Renal cortical epithelial cell (primary cell): ENCODE data around the gene RAPGEF6. TPM values are rescaled to one million over a fixed set of nuclear protein-coding genes. Genes with fewer than 3 reads are reported as not detected.

ENCODE experiments used
- DNase-seq: peaks from one replicate; pipeline ENCODE4 v3.0.0-alpha.2; 2011; ENCODE audit warnings: low read depth
- total RNA-seq: library from RNA; depleted of rRNA; stranded (reverse); fragments of >200 nt; gene quantifications from 2 replicates; pipeline ENCODE4 v1.2.3, GENCODE V29; 2014

RAPGEF6 gene
- total RNA-seq, 1 donor from 2014 or later = 27.8 TPM

DNA sequence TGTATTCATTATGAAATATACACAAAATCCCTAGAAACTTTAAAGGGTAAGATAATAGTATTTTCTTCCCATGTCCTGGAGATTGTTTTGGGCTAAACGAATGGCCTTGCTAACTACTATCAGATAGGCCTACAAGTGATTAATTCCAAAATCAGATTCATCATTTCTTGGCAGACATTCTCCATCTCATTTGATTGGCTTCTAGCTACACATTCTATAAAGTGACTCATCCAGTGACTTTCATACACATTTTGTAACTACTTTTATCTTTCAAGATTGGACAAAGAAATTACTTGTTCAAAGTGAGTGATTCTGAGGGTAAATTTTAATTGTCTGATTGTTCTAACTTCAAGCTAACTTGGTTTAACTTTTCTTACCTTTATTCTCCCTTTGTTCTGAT, 93.3 kb downstream of the RAPGEF6 start:
- no peak for DNase-seq

DNA sequence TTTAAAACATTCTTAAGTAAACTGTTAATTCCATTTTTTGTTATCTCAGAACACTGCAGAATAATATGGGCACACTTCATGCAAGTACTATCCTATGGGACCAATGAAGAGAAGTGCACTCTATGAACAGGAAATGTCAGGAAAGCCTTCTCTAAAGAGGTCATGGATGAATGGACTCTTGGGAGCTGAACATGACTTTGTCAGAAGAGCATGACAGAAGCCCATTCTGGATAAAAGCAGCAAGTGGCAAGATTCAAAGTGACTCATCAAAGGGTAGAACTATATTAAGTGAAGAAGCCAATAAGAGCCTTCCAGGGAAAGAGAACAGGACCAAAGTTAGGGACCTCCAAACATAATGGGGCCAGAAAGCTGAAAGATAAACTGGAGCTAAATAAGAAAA, 94.0 kb downstream of the RAPGEF6 start:
- peak; percentile 85 for DNase-seq

DNA sequence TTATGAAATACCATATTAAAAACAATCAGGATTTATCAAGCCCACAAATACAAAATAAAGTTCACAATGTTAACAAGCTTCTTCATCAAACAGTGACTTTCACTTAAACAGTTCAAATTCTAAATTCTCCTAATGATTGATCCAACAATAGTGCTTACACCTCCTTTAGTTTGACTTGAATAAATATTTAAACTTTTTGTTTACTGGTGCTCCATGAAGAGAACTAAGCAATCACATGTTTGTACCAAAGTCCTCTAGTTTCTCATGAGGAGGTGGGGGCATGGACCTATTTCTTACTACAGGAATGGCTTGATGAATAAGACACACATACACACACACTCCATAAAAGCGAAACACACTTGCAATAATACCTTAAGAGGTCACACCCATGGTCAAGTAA, 95.8 kb downstream of the RAPGEF6 start:
- no peak for DNase-seq

DNA sequence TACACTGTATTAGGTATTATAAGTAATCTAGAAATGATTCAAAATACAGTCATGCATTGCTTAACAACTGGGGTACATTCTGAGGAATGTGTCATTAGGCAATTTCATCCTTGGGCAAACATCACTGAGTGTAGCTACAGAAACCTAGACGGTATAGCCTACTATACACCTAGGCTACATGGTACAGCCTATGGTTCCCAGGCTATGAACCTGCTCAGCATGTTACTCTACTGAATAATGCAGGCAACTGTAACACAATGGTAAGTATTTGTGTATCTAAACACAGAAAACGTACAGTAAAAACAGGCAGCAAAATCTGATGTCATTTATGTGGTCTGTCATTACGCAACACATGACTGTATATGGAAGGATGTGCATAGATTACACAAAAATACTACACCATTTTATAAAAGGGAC, 96.8 kb downstream of the RAPGEF6 start:
- peak; percentile 70 for DNase-seq

DNA sequence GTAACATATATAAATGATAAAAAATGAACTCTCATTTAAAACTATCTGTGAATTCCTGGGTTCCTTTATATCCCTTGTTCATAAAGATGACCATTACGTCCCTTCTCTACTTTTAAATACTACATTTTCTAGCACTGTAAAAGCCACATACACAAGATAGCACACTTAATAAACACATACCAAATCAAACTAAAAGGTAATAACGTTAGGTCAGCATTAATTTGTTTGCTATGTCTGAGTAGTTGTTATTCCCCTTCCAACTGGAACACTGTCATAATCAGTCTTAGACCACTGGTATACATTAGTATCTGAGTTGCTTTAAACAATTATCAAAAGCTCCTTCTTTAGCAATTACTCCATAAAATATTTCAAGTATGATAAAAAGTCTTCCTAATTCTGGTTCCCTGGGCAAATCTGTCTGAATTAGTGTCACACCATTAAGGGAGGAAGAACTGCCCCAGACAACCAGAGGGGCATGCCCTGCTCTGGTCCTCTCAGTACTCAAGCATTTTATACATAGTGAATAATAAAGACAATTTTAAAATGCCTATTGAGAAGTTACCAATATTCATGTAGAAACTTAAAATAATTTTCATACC, 98.1 kb downstream of the RAPGEF6 start:
- no peak for DNase-seq

DNA sequence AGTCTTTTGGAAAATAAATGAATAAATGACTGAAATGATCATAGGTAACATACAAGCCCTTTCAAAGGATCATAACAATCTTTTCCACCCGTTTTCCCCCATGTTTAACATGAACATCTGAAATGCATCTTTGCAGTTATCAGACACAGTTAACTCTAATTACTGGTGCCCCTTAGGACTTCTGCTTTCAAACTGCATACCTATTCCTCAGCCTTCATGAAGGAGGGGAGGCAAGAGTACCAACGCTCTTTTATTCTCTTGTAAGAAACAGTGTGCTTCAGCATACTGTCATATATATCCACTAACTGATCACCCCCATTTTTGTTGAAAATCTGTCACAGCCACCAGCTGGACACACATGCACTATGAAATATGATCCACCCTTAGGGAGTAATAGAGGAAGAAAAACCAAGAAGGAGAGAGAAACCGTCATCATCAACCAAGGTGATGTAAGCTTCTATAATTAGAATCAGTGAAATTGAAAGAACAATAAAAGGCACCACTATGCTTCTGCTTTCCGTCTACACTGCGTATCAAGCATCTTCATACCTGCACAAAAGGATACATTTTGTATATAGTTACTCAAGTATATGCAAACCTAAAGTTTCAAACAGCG, 98.7 kb downstream of the RAPGEF6 start:
- no peak for DNase-seq

DNA sequence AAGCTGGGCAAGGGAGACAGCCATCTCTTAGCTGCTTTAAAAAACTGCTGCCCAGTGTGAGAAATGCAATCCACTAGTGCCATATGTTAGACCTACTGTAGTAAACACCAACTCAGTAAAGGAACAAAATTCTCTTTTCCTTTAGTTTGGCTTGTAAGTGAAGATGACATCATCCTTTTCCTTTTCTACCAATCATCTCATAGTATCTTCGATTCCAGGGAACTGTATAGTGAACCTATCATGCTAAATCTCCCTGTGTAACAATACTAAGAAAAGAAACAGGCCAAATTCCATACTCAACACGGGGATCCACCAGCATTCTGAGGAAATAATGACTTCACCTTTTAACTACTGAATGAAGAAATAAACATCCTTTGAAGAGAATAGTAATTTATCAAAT, 100.1 kb downstream of the RAPGEF6 start:
- no peak for DNase-seq

DNA sequence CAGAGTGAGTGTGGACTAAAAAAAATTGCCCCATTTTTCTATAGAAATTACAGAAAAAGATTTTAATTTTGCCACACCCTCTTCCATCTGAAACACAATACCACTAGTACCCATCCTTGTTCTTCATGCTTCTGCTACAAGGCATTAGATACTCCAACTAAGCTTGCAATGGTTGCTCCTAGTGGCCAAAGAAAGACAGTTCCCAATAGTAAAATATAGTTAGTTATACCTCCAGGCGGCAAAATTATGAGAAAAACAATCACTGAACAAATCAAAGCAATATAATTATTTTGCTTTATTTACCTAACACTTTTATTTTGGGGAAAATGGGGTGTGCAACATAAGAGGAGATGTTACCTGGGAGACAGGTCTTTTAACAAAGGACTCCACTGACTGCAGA, 101.2 kb downstream of the RAPGEF6 start:
- DNase-seq = no peak

DNA sequence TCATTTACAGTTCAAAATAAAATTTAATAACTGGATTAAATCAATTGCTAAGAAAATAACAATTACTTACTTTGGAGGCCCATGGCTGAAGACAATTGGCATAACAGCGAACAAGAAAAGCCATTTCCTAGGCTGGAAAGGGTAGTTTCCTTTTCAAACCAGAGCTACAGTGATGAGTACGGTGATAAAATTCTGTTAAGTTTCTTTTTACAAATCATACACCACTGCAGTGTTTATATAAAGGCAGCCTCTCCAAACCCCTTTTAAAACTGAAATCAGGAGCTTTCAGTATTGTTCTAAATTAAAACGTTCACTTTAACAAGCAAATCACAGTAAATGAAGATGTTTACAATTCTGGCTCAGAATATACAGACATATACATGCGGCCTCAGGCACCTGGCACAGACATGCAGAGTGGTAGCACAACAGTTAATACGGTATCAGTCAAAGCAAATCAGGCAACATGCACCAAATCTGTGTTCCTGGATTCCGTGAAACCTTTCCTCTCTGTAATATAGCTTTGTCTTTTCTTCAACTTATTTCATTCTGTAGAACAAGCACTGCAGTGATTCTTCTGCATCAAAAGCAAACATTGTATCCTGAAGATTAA, 102.9 kb downstream of the RAPGEF6 start:
- DNase-seq = no peak

DNA sequence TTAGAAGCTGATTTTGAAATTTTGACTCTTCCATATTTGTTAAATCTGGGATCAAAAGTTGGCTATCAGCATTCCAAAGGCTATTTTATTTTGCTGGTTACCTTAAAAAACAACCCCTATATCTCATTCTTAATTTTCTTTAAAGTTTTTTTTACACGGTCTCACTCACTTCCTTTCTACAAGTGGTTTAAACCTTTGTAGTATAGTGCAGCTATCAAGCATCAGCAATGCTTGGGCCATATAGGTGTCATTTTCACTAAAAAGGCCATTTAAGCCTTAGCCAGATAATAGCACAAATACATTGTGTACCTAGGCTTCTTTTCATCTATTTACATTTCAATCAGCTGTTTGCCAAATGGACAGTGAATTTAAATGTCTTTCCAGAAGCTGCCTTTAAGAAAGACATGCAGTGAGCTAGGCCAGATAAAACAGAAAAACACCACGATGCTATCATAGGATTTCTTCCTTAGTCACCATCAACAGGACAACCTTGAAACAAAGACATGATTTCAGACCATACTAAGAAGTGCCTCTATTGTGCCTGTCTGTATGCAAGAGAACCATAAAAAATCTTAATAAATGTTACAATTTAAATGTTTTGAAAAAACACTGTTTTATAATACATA, 104.2 kb downstream of the RAPGEF6 start:
- DNase-seq = no peak

DNA sequence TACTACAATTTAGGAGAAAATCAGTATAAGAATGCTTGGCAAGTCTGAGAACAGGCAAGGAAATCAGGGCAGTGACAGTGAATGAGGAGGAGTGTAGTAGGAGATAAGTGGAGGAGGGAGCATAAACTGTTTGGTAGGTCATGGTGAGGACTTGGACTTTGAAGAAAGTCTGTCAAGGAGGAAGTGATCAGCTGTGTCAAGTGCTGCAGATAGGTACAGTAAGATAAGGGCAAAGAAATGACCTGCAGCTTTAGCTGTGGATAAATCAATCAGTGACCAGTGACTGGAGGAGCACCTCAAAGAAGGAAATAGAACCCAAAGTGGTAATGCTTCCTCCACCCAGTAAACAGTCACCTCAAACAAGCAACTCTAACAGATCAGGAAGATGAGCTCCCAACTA, 106.3 kb downstream of the RAPGEF6 start:
- no peak for DNase-seq

DNA sequence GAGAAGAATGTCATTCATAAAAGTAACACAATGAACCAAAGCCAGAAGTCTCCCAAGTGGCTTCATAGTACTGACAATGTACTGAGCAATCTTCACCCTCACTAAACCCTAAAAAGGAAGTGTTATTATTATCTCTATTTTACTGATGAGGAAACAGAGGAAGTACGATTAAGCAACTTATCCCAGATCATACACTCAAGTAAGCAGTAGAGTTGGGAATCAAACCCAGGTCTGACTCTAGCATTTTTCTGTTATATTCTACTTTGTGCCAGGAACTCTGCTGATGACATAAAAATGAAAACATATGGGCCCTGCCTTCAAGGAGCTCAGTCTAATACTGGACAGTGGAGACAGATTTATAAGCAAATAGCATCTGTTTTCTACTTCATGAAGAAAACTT, 109.2 kb downstream of the RAPGEF6 start:
- DNase-seq = no peak

DNA sequence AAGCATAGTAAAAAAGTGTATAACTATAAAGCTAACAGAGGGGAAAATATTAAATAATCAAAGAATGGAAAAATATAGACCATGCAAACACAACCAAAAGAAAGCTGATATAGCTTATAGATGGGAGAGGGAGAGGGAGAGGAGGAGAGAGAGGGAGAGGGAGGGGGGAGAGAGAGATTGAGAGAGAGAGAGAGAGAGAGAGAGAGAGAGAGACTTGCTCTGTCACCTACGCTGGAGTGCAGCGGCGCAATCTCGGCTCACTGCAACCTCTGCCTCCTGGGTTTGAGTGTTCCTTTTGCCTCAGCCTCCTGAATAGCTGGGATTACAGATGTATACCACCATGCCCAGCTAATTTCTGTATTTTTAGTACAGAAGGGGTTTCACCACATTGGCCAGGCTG, 110.6 kb downstream of the RAPGEF6 start:
- no peak for DNase-seq

DNA sequence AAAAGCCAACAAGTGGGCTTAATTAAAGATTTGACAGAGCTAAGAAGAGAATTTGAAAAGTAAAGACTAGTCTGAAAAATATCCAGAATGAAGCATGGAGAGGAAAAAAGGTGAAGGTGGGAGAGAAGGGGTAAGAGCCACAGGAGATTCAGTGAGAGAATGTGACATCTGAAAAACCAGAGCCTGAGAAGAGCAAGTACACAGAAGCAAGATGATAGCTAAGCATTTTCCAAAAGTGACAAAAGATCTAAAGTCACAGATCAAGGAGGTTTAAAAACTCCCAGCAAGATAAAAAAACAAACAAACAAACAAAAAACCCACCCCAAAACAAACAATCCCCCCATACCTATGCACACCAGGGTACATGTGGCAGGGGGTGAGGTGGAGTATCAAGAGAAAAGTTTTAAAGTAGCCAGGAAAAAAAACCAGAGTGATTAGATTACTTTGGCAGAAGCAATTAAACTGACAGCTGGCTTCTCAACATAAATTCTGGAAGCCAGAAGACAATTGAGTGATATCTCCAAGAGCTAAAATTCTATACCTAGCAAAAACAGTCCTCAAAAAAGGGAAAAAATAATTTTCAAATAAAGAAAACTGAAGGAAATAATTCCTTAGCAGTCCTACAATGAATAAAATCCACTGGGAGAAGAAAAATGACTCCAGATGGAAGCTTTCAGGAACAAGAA, 111.4 kb downstream of the RAPGEF6 start:
- DNase-seq = no peak

DNA sequence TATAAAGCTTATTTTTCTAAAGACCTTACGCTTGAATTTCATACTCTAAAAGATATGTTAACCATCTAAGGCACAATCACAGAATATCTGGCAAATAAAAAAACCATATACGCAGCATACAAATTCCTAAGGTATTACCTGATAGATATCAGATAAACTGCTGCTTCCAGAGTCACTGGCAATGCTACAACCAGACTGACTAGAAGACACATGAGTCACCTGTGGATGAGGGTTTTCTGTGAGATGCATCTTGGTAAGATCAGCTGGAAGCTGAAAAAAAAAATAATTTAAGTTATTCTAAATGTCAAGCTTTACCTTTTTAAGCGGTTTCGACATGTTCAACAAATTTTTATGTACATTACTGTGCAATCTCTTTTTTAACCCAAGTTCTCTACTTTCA, 113.8 kb downstream of the RAPGEF6 start:
- no peak for DNase-seq

DNA sequence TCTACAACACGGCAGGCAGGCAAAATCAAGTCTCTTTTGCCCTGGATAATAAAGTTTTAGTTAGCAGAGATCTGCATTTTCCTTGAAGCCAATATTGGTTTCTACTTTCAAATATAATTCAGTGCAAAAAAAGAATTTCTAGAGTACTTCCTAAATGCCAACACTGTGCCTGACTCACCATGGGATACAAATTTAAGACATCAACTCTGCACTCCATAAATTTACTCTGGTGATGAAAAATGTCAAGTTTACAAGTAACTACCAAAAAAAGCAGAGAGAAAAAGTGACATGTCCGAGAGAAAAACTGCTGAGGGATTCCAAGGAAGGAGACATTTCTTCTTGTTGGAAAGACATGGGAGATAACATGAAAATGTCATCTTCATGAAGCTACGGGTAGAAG, 119.7 kb downstream of the RAPGEF6 start:
- DNase-seq = no peak

DNA sequence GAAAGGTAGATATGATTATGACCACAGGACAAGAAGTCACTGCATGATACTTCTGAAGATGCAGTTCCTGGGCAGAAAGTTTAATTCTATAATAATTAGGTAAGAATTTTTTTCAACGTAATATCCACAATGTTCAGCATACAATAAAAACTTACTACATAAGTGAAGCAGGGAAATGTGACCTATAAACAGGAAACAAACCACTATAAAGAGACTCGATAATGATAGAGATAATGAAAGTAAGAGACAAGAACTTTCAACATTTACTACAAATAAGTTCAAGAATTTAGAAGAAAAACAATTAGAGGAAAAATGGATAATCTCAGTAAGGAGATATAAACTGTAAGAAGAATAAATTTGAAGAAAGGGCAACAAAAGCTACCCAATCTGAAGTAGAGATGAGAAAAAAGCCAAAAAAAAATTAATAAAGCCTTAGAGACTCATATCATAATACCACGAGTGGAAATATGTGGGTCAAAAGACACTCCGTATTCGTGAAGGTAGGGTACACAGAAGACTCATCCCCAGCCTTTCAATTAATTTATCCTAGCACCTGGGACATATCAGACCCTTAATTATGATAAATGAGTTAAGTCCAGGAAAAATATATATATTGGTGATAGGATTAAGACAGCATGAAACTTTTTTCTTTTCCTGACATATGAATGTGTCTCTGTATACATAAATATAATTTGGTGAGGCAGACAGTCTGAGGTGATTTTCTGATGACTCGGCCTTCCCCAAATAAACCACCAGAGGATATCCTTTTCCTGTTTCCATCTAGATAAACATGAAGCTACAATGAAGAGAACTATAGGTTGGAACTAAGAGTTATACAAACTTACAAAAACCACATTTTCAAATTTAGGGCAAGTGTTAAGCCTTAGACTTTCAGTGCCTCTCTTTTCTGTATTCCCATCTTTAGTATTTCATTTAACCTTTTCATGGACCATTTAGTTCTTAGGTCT, 120.4 kb downstream of the RAPGEF6 start:
- no peak for DNase-seq

DNA sequence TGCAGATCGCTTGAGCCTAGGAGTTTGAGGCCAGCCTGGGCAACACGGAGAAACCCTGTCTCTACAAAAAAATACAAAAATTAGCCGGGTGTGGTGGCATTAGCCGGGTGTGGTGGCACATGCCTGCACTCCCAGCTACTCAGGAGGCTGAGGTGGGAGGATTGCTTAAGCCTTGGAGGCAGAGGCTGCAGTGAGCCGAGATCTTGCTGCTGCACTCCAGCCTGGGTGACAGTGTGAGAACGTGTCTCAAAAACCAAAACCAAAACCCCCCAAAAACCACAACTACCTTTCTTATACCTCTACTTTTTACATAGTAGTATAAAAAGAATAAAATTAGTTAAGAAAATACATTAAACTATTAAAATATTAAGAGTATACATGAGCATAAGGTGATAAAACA, 121.2 kb downstream of the RAPGEF6 start:
- no peak for DNase-seq

DNA sequence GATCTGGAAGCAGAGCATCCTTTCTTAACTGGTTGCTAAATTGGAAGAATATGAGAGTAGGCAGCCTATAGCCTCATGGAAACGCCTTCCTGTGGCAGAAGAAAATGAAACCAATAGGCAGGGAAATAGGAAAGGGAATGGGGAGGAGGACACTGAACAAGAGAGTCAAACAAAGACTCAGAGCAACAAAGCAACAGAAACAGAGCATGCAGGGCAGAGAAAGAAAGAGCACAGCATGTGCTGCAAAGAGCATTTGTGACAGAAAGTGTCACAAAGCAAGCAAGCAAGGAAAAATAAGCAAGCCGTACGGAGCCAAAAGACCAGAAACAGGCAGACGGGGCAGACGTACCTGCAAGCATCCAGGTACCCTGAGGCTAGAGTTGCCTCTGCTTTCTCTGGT, 123.1 kb downstream of the RAPGEF6 start:
- no peak for DNase-seq

DNA sequence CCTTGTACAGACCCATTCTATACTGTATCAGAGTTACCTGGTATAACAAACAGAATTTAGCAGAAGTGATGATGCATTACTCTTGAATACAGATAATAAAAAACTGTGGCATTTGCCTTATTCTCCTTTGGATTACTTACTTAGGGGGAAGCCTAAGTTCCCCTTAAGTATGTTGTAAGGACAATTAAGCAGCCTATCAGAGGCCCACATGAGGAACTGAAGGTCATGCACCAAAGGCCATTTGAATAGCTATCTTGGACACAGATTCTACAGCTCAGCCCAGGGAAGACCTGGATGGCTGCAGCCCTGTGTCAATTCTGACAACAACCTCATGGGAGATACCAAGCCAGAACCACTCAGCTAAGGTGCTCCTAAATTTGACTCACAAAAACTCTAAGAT, 125.2 kb downstream of the RAPGEF6 start:
- DNase-seq = no peak

DNA sequence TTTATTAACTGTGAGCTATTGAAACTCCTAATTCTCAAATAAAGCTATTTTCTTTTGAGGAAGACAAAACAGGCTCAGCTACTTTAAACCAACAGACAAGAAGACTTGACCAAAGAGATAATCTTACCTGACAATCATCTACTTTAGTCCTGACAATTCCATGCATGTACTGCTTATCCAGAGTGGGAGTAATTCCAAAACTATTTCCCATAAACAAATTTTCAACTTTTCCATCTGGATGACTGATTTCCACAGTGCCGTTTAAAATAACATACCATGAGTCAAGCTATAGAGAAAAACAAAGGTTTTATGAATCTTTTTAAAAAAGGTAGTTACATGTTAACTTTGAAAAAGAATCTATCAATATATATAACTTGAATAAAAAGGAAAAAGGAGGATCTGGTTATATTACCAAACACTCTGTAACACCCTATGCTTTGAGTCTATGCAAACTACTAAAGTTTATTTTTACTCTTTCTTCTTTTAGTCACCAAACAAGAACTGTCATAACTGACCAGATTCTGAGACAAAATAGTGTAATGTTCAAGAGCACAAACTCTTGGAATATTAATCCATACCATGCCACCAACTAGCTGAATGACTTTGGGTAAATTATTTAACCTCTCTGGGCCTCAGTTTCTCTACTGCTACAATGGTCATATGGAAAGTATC, 129.7 kb downstream of the RAPGEF6 start:
- DNase-seq = peak; percentile 28
